LNCAP (cell line): ENCODE data around the gene CPEB4.

Experiments used
- CTCF ChIP-seq: fragments of 450-650 bp; IDR thresholded peaks from 2 replicates; pipeline ENCODE4 v1.5.1; 2017; ENCODE audit warnings: mild to moderate bottlenecking

CPEB4 gene

GRCh38 chr5:173964506-173964905, 76.4 kb downstream of the CPEB4 start:
- no peak for TF ChIP-seq CTCF

GRCh38 chr5:173967241-173967640, 79.1 kb downstream of the CPEB4 start:
- TF ChIP-seq CTCF, result no peak

- TF ChIP-seq CTCF, result no peak
Measured at GRCh38 chr5:173968154-173968797, 80.1 kb downstream of the CPEB4 start.

GRCh38 chr5:173969167-173970049, 81.3 kb downstream of the CPEB4 start:
- no peak for TF ChIP-seq CTCF

- TF ChIP-seq CTCF, result no peak
Measured at GRCh38 chr5:173970878-173971650, 82.9 kb downstream of the CPEB4 start.

- TF ChIP-seq CTCF, result no peak
Measured at GRCh38 chr5:173971681-173972345, 83.7 kb downstream of the CPEB4 start.

- no peak for TF ChIP-seq CTCF
Measured at GRCh38 chr5:173972607-173972924, 84.4 kb downstream of the CPEB4 start.
